ENCODE measurements around the gene SORCS2.

Gene SORCS2

DNA sequence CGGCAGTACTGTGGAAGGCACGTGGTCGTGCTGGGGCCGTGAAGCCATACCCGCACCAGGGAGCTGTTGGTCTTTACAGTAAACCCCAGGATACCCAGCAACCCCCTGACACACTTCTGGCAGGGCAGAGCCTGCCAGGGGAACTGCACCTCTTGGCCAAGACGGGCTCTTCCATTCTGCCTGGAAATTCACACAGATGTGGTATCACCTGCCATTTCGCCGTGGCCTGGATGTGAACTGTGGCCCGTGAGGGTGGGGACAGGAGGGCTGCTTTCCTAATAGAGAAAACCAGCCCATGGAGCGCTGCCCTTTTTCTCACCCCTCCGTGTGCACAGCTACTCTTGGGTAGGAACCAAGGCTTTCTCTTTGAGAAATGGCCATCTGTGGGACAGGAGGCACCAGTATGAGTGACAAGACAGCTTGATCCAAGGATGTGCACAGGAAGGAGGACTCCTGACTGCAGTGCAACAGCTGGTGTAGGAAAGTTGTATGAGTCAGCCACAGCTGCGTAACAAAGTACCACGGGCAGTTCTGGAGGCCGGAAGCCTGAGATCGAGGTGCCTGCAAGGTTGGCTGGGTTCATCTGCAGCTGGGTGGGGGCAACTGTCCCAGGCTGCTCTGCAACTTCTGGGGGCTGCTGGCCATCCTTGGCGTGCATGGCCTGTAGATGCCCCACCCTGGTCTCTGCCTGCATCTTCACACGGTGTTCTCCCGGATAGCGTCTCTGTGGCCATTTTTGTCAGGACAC, 146.7 kb downstream of the SORCS2 start:
- no peak overlapping the region for H3K27ac ChIP-seq
- no peaks in the 10 kb centered on the region for H3K36me3 ChIP-seq (replicated peaks)
- H3K27me3 ChIP-seq (replicated peaks) = no peaks in the 10 kb centered on the region
- no peak overlapping the region for H3K4me3 ChIP-seq (ENCODE audit: low read depth, low read length)
- no peak for DNase-seq
- in situ Hi-C loops (cut with HindIII; ENCODE audit: low pct_ligation_motif_present, low sequenced_read_pairs) = no loop called here
- TF ChIP-seq, protein P1, sequence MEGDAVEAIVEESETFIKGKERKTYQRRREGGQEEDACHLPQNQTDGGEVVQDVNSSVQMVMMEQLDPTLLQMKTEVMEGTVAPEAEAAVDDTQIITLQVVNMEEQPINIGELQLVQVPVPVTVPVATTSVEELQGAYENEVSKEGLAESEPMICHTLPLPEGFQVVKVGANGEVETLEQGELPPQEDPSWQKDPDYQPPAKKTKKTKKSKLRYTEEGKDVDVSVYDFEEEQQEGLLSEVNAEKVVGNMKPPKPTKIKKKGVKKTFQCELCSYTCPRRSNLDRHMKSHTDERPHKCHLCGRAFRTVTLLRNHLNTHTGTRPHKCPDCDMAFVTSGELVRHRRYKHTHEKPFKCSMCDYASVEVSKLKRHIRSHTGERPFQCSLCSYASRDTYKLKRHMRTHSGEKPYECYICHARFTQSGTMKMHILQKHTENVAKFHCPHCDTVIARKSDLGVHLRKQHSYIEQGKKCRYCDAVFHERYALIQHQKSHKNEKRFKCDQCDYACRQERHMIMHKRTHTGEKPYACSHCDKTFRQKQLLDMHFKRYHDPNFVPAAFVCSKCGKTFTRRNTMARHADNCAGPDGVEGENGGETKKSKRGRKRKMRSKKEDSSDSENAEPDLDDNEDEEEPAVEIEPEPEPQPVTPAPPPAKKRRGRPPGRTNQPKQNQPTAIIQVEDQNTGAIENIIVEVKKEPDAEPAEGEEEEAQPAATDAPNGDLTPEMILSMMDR (IDR thresholded peaks at IDR 0.05; ENCODE audit: low read depth, low read length, missing control alignments) = no peak

DNA sequence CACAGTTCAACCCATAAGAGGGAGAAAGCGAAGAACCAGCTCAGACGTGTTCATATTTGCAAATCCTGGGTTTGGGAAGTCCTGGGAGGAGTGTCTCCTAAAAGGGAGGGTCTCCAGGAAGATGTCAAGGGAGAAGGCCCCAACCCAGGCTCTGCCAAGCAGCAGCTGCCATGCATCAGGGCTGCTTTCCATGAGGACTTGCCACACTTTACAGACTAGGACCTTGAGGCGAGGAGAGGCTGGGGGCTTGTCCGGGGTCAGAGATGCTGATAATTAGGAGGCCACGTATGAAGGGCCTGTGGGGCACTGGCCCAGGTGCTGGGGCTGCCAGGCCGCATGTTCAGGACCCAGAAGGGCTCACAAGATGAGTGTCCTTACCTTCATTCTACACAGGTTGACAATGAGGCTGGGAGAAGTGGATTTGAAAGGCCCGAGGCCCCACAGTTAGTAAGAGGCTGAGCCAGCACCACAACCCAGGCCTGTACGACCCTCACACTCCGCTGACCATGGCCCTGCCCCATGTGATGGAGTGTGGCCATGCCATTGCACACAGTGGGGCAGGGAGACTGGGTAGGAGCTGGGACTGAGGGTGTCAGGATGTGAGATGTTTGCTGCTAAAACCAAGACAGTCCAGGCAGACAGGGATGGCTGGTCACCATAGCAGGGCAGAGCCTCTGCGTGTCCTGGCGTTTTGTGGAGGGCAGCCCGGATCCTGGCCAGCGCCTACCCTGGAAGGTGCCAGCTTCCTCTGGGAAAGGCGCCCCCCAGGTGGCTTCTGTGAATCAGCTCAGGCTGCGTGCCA, 147.6 kb downstream of the SORCS2 start:
- TF ChIP-seq, protein P1 (IDR thresholded peaks at IDR 0.05; ENCODE audit: low read depth, low read length, missing control alignments) = no peak
- no peaks in the 10 kb centered on the region for H3K36me3 ChIP-seq (replicated peaks)
- no peak overlapping the region for H3K4me3 ChIP-seq (ENCODE audit: low read depth, low read length)
- in situ Hi-C loops (cut with HindIII; ENCODE audit: low pct_ligation_motif_present, low sequenced_read_pairs) = no loop called here
- no peak for DNase-seq
- no peaks in the 10 kb centered on the region for H3K27me3 ChIP-seq (replicated peaks)
- H3K27ac ChIP-seq = no peak overlapping the region

DNA sequence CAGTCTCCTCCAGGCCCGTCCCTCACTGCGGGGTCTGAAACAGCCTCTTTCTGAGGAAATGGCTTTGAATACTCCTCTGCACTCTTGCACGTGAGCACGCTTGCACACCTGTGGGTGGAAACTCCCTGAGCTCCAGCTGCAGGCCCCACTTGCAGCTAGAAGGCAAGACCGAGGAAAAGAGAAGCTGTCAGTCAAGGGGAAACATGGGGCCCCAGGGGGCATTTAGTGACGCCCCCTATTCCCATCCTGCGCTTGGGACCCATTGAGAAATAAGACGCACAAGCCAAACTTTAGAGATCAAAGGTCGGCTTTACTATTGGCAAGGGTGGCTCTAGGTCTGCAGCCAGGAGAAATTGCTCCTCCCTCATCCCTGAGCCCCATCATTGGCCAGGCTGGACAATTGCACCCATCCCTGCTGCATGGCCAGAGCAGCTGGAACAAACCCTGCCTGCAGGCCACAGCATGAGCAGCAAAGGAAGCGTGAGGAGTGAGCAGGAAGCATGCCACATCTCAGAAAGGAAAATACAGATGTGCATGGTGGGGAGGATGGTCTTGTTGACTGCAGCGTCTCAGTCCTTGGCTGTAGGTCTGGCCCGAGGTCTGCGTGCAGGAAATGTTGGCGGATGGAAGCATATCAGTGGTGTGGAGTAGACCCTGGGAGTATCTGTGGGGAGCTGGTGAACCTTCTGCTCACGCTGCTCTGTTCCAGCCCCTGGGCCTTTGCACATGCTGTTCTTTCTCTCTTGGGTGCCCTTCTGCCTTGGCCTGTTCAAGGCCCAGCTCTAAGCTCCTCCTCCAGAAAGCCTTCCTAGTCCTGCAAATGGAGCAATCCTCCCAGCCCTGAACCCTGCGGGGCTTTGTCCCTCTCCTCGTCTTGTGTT, 148.5 kb downstream of the SORCS2 start:
- TF ChIP-seq, protein P1 (IDR thresholded peaks at IDR 0.05; ENCODE audit: low read depth, low read length, missing control alignments) = no peak
- Histone ChIP-seq H3K27ac (no peak overlapping the region), H3K27me3 (replicated peaks) (no peaks in the 10 kb centered on the region), H3K4me3 (ENCODE audit: low read depth, low read length) (no peak overlapping the region), H3K36me3 (replicated peaks) (no peaks in the 10 kb centered on the region)
- DNase-seq = no peak
- in situ Hi-C loops (cut with HindIII; ENCODE audit: low pct_ligation_motif_present, low sequenced_read_pairs) = no loop called here

DNA sequence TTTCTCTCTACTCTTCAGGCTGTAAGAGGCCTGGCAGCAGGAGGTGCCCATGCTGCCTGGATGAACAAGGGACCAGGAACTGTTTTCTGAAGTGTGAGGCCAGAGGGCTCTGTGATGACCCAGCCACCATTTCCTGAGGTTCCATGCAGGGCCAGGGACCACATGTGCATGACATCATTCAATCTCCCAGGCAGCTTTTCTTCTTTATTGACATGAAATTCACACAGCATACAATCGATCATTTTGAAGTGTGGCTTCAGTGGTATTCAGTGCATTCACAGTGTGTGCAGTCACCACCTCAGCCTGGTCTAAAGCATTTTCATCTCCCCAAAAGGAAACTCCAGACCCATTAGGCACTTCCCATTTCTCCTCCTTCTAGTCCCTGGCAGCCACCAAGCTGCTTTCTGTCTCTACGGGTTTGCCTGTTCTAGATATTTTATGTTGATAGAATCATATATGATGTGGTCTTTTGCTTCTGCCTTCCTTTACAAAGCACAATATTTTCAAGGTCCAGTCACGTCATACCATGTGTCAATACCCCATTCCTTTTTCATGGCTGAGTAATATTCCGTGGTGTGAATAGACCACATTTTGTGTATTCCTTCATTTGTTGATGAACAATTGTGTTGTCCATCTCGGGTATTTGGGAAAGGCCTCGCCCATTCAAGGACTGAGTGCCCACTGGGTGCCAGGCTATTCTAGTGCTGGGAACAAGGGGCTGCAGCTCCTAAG, 149.3 kb downstream of the SORCS2 start:
- no peak for DNase-seq
- TF ChIP-seq, protein P1 (IDR thresholded peaks at IDR 0.05; ENCODE audit: low read depth, low read length, missing control alignments) = no peak
- in situ Hi-C loops (cut with HindIII; ENCODE audit: low pct_ligation_motif_present, low sequenced_read_pairs) = no loop called here
- Histone ChIP-seq H3K36me3 (replicated peaks) (no peaks in the 10 kb centered on the region), H3K27ac (no peak overlapping the region), H3K27me3 (replicated peaks) (no peaks in the 10 kb centered on the region), H3K4me3 (ENCODE audit: low read depth, low read length) (no peak overlapping the region)

Measured in brain microvascular endothelial cell (primary cell).